LNCAP (cell line): ENCODE results near the gene YWHAE.

Source experiments
- CTCF ChIP-seq: fragments of 450-650 bp; IDR thresholded peaks from 2 replicates; pipeline ENCODE4 v1.5.1; 2017; ENCODE audit warnings: mild to moderate bottlenecking

The YWHAE gene

GRCh38 chr17:1301546-1301945 lies 98.5 kb downstream of the YWHAE start:
- no peak for TF ChIP-seq CTCF

GRCh38 chr17:1300371-1300905 lies 99.6 kb downstream of the YWHAE start:
- no peak for TF ChIP-seq CTCF

GRCh38 chr17:1299552-1300370 lies 100.3 kb downstream of the YWHAE start:
- TF ChIP-seq CTCF, result no peak

- TF ChIP-seq CTCF, result no peak
Observed at GRCh38 chr17:1298606-1299005, 101.4 kb downstream of the YWHAE start.
